Ishikawa (cell line): ENCODE data around the gene GNA14.

Experiments
- CREB1 ChIP-seq: IDR thresholded peaks from 2 replicates; pipeline ENCODE4 v1.6.1; 2012; ENCODE audit warnings: low read depth
- EGR1 ChIP-seq: IDR thresholded peaks from 2 replicates; pipeline ENCODE4 v1.6.1; 2012
- EP300 ChIP-seq: IDR thresholded peaks from 2 replicates; pipeline ENCODE4 v1.6.1; 2012; ENCODE audit warnings: borderline replicate concordance
- NFIC ChIP-seq: IDR thresholded peaks from 2 replicates; pipeline ENCODE4 v1.6.1; 2012
- TAF1 ChIP-seq: IDR thresholded peaks from 2 replicates; pipeline ENCODE4 v1.6.1; 2012; ENCODE audit warnings: low read depth, mild to moderate bottlenecking
- TCF12 ChIP-seq: IDR thresholded peaks from 2 replicates; pipeline ENCODE4 v1.6.1; 2012; ENCODE audit warnings: low read depth
- TEAD4 ChIP-seq: IDR thresholded peaks from 2 replicates; pipeline ENCODE4 v1.6.1; 2012
- YY1 ChIP-seq: IDR thresholded peaks from 2 replicates; pipeline ENCODE4 v1.6.1; 2012; ENCODE audit warnings: low read depth
- ZBTB7A ChIP-seq: IDR thresholded peaks from 2 replicates; pipeline ENCODE4 v1.6.1; 2012; ENCODE audit warnings: low read depth
- TF ChIP-seq, protein P1 (sequence below): IDR thresholded peaks from 2 replicates; pipeline ENCODE4 v1.6.1; 2012
- TF ChIP-seq, protein P2 (sequence below): IDR thresholded peaks from 2 replicates; pipeline ENCODE4 v1.6.1; 2012
- TF ChIP-seq, protein P3 (sequence below): IDR thresholded peaks from 2 replicates; pipeline ENCODE4 v1.6.1; 2012; ENCODE audit warnings: low read depth, mild to moderate bottlenecking

DNA sequence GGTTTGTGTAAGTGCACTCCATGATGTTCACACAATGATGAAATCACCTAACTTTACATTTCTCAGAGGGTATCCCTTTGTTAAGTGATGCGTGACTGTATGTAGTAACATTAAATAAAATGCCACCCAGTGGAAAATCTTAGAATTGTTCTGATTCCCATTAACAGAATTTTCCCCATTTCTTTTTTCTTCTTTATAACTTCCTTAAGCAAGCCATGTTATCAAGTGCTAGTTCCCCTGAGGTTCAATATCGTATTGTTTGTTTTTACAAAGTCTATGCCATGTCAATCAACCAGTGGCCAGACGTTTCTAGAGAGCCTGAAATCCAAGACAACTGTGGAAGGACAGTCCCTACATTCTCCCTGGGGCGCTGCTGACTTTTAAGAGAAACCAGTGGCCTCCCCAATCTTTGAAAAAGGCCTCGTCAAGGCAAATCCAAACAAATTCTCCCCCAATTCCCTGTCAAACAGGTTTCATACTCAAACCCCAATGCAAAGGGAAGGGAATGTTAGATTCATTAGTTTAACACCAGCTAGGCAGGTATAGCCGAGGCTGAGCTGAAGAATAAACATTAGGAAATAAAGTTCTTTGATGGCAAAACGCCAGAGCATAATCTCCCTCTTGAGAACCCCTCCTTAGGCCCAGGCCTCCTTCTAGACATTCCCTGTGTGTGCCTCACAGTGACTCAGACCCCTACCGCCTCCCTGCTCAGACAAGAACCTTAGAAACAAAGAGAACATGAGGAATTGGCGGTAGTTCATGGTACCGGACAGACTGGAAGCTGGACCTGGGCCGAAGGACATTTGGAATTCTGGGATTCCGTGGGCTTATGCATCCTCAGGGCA, 198.7 kb downstream of the GNA14 start:
- TF ChIP-seq TEAD4 (no peak), YY1 (no peak), EGR1 (no peak), TAF1 (no peak), NFIC (no peak), TCF12 (no peak), EP300 (no peak), ZBTB7A (no peak), CREB1 (no peak)
- TF ChIP-seq, protein P1, sequence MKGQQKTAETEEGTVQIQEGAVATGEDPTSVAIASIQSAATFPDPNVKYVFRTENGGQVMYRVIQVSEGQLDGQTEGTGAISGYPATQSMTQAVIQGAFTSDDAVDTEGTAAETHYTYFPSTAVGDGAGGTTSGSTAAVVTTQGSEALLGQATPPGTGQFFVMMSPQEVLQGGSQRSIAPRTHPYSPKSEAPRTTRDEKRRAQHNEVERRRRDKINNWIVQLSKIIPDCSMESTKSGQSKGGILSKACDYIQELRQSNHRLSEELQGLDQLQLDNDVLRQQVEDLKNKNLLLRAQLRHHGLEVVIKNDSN, result no peak
- TF ChIP-seq, protein P2, sequence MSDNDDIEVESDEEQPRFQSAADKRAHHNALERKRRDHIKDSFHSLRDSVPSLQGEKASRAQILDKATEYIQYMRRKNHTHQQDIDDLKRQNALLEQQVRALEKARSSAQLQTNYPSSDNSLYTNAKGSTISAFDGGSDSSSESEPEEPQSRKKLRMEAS, result no peak
- TF ChIP-seq, protein P3, sequence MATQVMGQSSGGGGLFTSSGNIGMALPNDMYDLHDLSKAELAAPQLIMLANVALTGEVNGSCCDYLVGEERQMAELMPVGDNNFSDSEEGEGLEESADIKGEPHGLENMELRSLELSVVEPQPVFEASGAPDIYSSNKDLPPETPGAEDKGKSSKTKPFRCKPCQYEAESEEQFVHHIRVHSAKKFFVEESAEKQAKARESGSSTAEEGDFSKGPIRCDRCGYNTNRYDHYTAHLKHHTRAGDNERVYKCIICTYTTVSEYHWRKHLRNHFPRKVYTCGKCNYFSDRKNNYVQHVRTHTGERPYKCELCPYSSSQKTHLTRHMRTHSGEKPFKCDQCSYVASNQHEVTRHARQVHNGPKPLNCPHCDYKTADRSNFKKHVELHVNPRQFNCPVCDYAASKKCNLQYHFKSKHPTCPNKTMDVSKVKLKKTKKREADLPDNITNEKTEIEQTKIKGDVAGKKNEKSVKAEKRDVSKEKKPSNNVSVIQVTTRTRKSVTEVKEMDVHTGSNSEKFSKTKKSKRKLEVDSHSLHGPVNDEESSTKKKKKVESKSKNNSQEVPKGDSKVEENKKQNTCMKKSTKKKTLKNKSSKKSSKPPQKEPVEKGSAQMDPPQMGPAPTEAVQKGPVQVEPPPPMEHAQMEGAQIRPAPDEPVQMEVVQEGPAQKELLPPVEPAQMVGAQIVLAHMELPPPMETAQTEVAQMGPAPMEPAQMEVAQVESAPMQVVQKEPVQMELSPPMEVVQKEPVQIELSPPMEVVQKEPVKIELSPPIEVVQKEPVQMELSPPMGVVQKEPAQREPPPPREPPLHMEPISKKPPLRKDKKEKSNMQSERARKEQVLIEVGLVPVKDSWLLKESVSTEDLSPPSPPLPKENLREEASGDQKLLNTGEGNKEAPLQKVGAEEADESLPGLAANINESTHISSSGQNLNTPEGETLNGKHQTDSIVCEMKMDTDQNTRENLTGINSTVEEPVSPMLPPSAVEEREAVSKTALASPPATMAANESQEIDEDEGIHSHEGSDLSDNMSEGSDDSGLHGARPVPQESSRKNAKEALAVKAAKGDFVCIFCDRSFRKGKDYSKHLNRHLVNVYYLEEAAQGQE, result no peak
